DND-41 (cell line): ENCODE measurements around the gene SMC1B.

Source experiments
- ATAC-seq: fragments of 200-7000 bp; cut with Tn5 transposase; 3 replicates; pipeline ENCODE4 v1.9.1; 2021; ENCODE audit warnings: low read depth; ENCODE audit not compliant: insufficient read depth
- DNase-seq: peaks from one replicate; pipeline ENCODE4 v3.0.0-alpha.2; 2020
- H2AFZ ChIP-seq: 2 replicates; pipeline ENCODE4 v1.6.0; 2012; ENCODE audit warnings: low read depth, low read length
- H3K27ac ChIP-seq: 2 replicates; pipeline ENCODE4 v1.5.1; 2012; ENCODE audit warnings: low read length, inconsistent platforms
- H3K27me3 ChIP-seq: fragments of 200-600 bp; sonication (generic); 2 replicates; pipeline ENCODE4 v1.6.0; 2012; ENCODE audit warnings: low read length, mild to moderate bottlenecking, inconsistent platforms; ENCODE audit not compliant: insufficient read depth, poor library complexity
- H3K36me3 ChIP-seq: 2 replicates; pipeline ENCODE4 v1.5.1; 2012; ENCODE audit warnings: low read length, inconsistent platforms; ENCODE audit not compliant: insufficient read depth
- H3K4me1 ChIP-seq: 2 replicates; pipeline ENCODE4 v1.5.1; 2012; ENCODE audit warnings: mild to moderate bottlenecking, low read length; ENCODE audit not compliant: insufficient read depth
- H3K4me2 ChIP-seq: 2 replicates; pipeline ENCODE4 v1.6.0; 2012; ENCODE audit warnings: mild to moderate bottlenecking, moderate library complexity, low read length, inconsistent platforms; ENCODE audit not compliant: insufficient read depth
- H3K4me3 ChIP-seq, 2 experiments: fragments of 200-600 bp in 1 of 2; shearing (Covaris generic) in 1 of 2; 2 replicates each; pipeline ENCODE4 v1.5.1; 2012 to 2016; ENCODE audit warnings: inconsistent platforms in 2 of 2, low read length in 2 of 2, mild to moderate bottlenecking in 2 of 2, low read depth in 1 of 2, moderate library complexity in 1 of 2
- H3K79me2 ChIP-seq: 2 replicates; pipeline ENCODE4 v1.6.0; 2012; ENCODE audit warnings: low read length, inconsistent platforms; ENCODE audit not compliant: insufficient read depth
- H3K9ac ChIP-seq: 2 replicates; pipeline ENCODE4 v1.6.0; 2012; ENCODE audit warnings: low read depth, mild to moderate bottlenecking, inconsistent platforms, low read length, moderate library complexity
- H3K9me3 ChIP-seq: 2 replicates; pipeline ENCODE4 v1.5.1; 2012; ENCODE audit warnings: low read length, moderate library complexity, mild to moderate bottlenecking, inconsistent platforms; ENCODE audit not compliant: insufficient read depth, severe bottlenecking
- H4K20me1 ChIP-seq: 2 replicates; pipeline ENCODE4 v1.6.0; 2012; ENCODE audit warnings: low read length; ENCODE audit not compliant: insufficient read depth
- CTCF ChIP-seq: IDR thresholded peaks from 2 replicates; pipeline ENCODE4 v1.5.1; 2012; ENCODE audit warnings: borderline replicate concordance, low read length, moderate library complexity, mild to moderate bottlenecking; ENCODE audit not compliant: poor library complexity, severe bottlenecking; ENCODE audit errors: extremely low read depth
- EZH2 ChIP-seq: IDR thresholded peaks from 3 replicates; pipeline ENCODE4 v1.6.1; 2012; ENCODE audit warnings: borderline replicate concordance, low read depth, mild to moderate bottlenecking, moderate library complexity, low read length, inconsistent platforms; ENCODE audit not compliant: severe bottlenecking

The SMC1B gene

GRCh38 chr22:45455621-45456020 lies 42.2 kb upstream of the SMC1B start:
- Histone ChIP-seq H3K4me2 (no peak overlapping the region), H3K36me3 (no peaks in the 10 kb centered on the region), H3K4me1 (no peaks in the 10 kb centered on the region), H4K20me1 (no peaks in the 10 kb centered on the region), H2AFZ (no peak overlapping the region), H3K27ac (no peak overlapping the region), H3K9me3 (no peaks in the 10 kb centered on the region), H3K27me3 (peaks cover 9% of the 10 kb centered on the region), H3K9ac (no peak overlapping the region), H3K79me2 (no peaks in the 10 kb centered on the region), H3K4me3 (no peak overlapping the region)
- no peak for DNase-seq
- no peak for ATAC-seq
- TF ChIP-seq CTCF (no peak), EZH2 (no peak)

GRCh38 chr22:45455212-45455611 lies 41.8 kb upstream of the SMC1B start:
- no peaks in the 10 kb centered on the region for H3K9me3 ChIP-seq
- no peak for DNase-seq
- no peak overlapping the region for H3K9ac ChIP-seq
- H3K4me2 ChIP-seq = no peak overlapping the region
- no peak for ATAC-seq
- peaks cover 10% of the 10 kb centered on the region for H3K27me3 ChIP-seq
- no peaks in the 10 kb centered on the region for H4K20me1 ChIP-seq
- no peaks in the 10 kb centered on the region for H3K4me1 ChIP-seq
- H3K79me2 ChIP-seq = no peaks in the 10 kb centered on the region
- TF ChIP-seq CTCF (no peak), EZH2 (no peak)
- no peak overlapping the region for H2AFZ ChIP-seq
- no peak overlapping the region for H3K27ac ChIP-seq
- H3K36me3 ChIP-seq = no peaks in the 10 kb centered on the region
- H3K4me3 ChIP-seq = no peak overlapping the region

GRCh38 chr22:45454275-45454674 lies 40.9 kb upstream of the SMC1B start:
- no peak overlapping the region for H3K4me2 ChIP-seq
- DNase-seq = no peak

More at GRCh38 chr22:45454275-45454674, 40.9 kb upstream of the SMC1B start:
- no peak overlapping the region for H2AFZ ChIP-seq
- H3K36me3 ChIP-seq = no peaks in the 10 kb centered on the region
- no peak overlapping the region for H3K4me3 ChIP-seq
- no peaks in the 10 kb centered on the region for H4K20me1 ChIP-seq
- H3K79me2 ChIP-seq = no peaks in the 10 kb centered on the region
- no peaks in the 10 kb centered on the region for H3K4me1 ChIP-seq
- no peak overlapping the region for H3K9ac ChIP-seq
- TF ChIP-seq CTCF = no peak
- no peak for TF ChIP-seq EZH2
- peaks cover 12% of the 10 kb centered on the region for H3K27me3 ChIP-seq
- no peak overlapping the region for H3K27ac ChIP-seq
- H3K9me3 ChIP-seq = no peaks in the 10 kb centered on the region
- ATAC-seq = no peak
